ENCODE results near the gene ANAPC5. TPM values are rescaled to one million over a fixed set of nuclear protein-coding genes. Genes with fewer than 3 reads are reported as not detected.

ANAPC5 gene
- total RNA-seq, 1 donor from 2014 or later: 111 TPM

DNA sequence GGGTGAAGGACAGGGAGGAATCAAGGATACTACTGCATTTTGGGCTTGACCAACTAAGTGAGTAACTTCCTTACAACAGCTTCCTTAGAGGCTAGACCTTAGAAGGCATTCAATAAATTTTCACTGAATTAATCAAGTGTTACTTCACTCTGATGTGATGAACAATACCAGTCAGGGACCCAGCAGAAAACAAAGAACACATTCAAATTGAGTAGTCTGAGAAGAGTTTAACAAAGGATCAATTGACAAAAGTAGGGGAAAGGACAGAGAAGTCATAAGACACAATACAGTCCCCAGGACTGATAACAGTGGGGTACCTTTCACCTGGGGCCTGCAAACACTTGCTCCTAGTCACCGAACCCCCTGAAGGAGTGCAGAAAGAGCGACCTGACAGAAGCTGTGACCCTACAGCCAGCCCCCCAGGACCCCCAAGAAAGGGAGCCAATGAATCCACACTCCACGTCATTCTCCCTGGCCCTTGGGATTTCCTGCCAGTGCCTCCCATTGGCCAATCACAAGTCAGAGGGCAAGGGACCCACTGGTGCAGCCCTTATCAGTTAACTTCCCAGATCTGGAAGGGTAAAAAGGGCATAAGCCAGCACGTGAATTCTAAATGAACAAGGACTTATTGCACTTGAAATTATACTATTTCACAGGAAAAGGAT is 6.9 kb downstream of the ANAPC5 start:
- H3K4me3 Mint-ChIP-seq: no peak overlapping the region
- peak overlapping the region; percentile 61 for H3K27ac Mint-ChIP-seq (ENCODE audit: unreplicated experiment)
- H3K9me3 Mint-ChIP-seq: no peaks in the 10 kb centered on the region
- no peak for DNase-seq (ENCODE audit: low read depth, low spot score)
- H3K36me3 Mint-ChIP-seq (ENCODE audit: low read depth): peaks cover 12% of the 10 kb centered on the region
- H3K27me3 Mint-ChIP-seq (ENCODE audit: low read depth): no peaks in the 10 kb centered on the region
- TF ChIP-seq CTCF (conservative IDR thresholded peaks at IDR 0.05): no peak
- H3K4me1 Mint-ChIP-seq: peaks cover 21% of the 10 kb centered on the region

- TF ChIP-seq CTCF (conservative IDR thresholded peaks at IDR 0.05): no peak
- no peak overlapping the region for H3K4me3 Mint-ChIP-seq
- H3K9me3 Mint-ChIP-seq: no peaks in the 10 kb centered on the region
- H3K4me1 Mint-ChIP-seq: peaks cover 21% of the 10 kb centered on the region
- H3K27me3 Mint-ChIP-seq (ENCODE audit: low read depth): no peaks in the 10 kb centered on the region
- no peak for DNase-seq (ENCODE audit: low read depth, low spot score)
- peak overlapping the region; percentile 61 for H3K27ac Mint-ChIP-seq (ENCODE audit: unreplicated experiment)
- H3K36me3 Mint-ChIP-seq (ENCODE audit: low read depth): peaks cover 12% of the 10 kb centered on the region
Observed at GRCh38 chr12:121344506-121344905, 7.7 kb downstream of the ANAPC5 start.

DNA sequence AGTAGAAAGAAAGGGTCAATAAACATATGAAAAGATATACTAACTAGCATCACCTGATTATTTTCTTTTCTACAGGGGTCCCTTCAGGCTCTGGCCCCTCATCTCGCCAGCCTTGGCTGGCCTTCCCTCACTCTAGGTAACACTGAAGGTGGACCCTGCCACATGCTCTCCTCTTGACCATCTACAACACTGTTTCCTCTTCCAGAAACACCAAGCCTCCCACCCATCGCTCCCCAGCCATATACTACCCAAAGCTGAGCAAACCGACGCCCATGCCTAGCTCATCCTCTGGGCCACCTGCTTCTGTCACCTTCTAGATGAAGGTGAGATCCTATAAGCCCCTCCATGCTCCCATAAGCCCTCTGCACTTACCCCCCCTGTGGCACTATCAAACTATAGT is 14.8 kb downstream of the ANAPC5 start:
- no peak for DNase-seq (ENCODE audit: low read depth, low spot score)
- Mint-ChIP-seq H3K4me1 (no peaks in the 10 kb centered on the region), H3K27me3 (ENCODE audit: low read depth) (no peaks in the 10 kb centered on the region), H3K27ac (ENCODE audit: unreplicated experiment) (no peak overlapping the region), H3K36me3 (ENCODE audit: low read depth) (peaks cover 3% of the 10 kb centered on the region), H3K4me3 (no peak overlapping the region), H3K9me3 (no peaks in the 10 kb centered on the region)
- TF ChIP-seq CTCF (conservative IDR thresholded peaks at IDR 0.05): no peak

- Mint-ChIP-seq H3K4me3 (no peak overlapping the region), H3K36me3 (ENCODE audit: low read depth) (peaks cover 5% of the 10 kb centered on the region), H3K9me3 (no peaks in the 10 kb centered on the region), H3K27ac (ENCODE audit: unreplicated experiment) (no peak overlapping the region), H3K4me1 (no peaks in the 10 kb centered on the region), H3K27me3 (ENCODE audit: low read depth) (no peaks in the 10 kb centered on the region)
- TF ChIP-seq CTCF (conservative IDR thresholded peaks at IDR 0.05): peak; percentile 92
- DNase-seq (ENCODE audit: low read depth, low spot score): no peak
Observed at GRCh38 chr12:121334513-121335343, 17.5 kb downstream of the ANAPC5 start.

- no peak overlapping the region for H3K27ac Mint-ChIP-seq (ENCODE audit: unreplicated experiment)
- no peak overlapping the region for H3K4me3 Mint-ChIP-seq
- H3K36me3 Mint-ChIP-seq (ENCODE audit: low read depth): peaks cover 7% of the 10 kb centered on the region
- no peak for DNase-seq (ENCODE audit: low read depth, low spot score)
- no peaks in the 10 kb centered on the region for H3K9me3 Mint-ChIP-seq
- no peaks in the 10 kb centered on the region for H3K27me3 Mint-ChIP-seq (ENCODE audit: low read depth)
- no peaks in the 10 kb centered on the region for H3K4me1 Mint-ChIP-seq
- no peak for TF ChIP-seq CTCF (conservative IDR thresholded peaks at IDR 0.05)
Observed at GRCh38 chr12:121333747-121334146, 18.5 kb downstream of the ANAPC5 start.

All from neural crest cell (in vitro differentiated cells).